ENCODE measurements around the gene REXO1.

The REXO1 gene

GRCh38 chr19:1860821-1861598 lies 12.7 kb upstream of the REXO1 start:
- peaks cover 20% of the 10 kb centered on the region for H3K4me1 ChIP-seq (ENCODE audit: insufficient read depth, low read length, poor library complexity, severe bottlenecking)
- H3K9me2 ChIP-seq (replicated peaks; ENCODE audit: low read depth, low read length): no peaks in the 10 kb centered on the region
- H3K27me3 ChIP-seq (ENCODE audit: insufficient read depth, low read length, poor library complexity, severe bottlenecking): no peaks in the 10 kb centered on the region
- H3K4me3 ChIP-seq (ENCODE audit: low read length, poor library complexity, severe bottlenecking): peak overlapping the region; percentile 95
- no peak overlapping the region for H2AFZ ChIP-seq (ENCODE audit: low read length)
- H3K4me2 ChIP-seq (ENCODE audit: low read depth, low read length, poor library complexity, severe bottlenecking): peak overlapping the region; percentile 81
- peaks cover 50% of the 10 kb centered on the region for H4K20me1 ChIP-seq (ENCODE audit: insufficient read depth, low read length, poor library complexity, severe bottlenecking)
- H3F3A ChIP-seq (ENCODE audit: low read depth): no peaks in the 10 kb centered on the region
- no peak for TF ChIP-seq CTCF (conservative IDR thresholded peaks at IDR 0.05; ENCODE audit: low read length)
- TF ChIP-seq EZH2phosphoT487 (IDR thresholded peaks at IDR 0.05; ENCODE audit: borderline replicate concordance): no peak
- H3K9ac ChIP-seq (ENCODE audit: low read depth, low read length, poor library complexity, severe bottlenecking): peak overlapping the region; percentile 76
- no peaks in the 10 kb centered on the region for H3K36me3 ChIP-seq (ENCODE audit: insufficient read depth, low read length)
- no peaks in the 10 kb centered on the region for H3K9me3 ChIP-seq (ENCODE audit: insufficient read depth, low read depth, low read length)
- peaks cover 73% of the 10 kb centered on the region for H3K79me2 ChIP-seq (ENCODE audit: insufficient read depth, low read length)

- H3K4me2 ChIP-seq (ENCODE audit: low read depth, low read length, poor library complexity, severe bottlenecking): peak overlapping the region; percentile 81
- H2AFZ ChIP-seq (ENCODE audit: low read length): no peak overlapping the region
- peak overlapping the region; percentile 95 for H3K4me3 ChIP-seq (ENCODE audit: low read length, poor library complexity, severe bottlenecking)
- peaks cover 73% of the 10 kb centered on the region for H3K79me2 ChIP-seq (ENCODE audit: insufficient read depth, low read length)
- peaks cover 24% of the 10 kb centered on the region for H3K4me1 ChIP-seq (ENCODE audit: insufficient read depth, low read length, poor library complexity, severe bottlenecking)
- H3F3A ChIP-seq (ENCODE audit: low read depth): no peaks in the 10 kb centered on the region
- H3K9me2 ChIP-seq (replicated peaks; ENCODE audit: low read depth, low read length): no peaks in the 10 kb centered on the region
- H4K20me1 ChIP-seq (ENCODE audit: insufficient read depth, low read length, poor library complexity, severe bottlenecking): peaks cover 56% of the 10 kb centered on the region
- no peaks in the 10 kb centered on the region for H3K36me3 ChIP-seq (ENCODE audit: insufficient read depth, low read length)
- peak overlapping the region; percentile 16 for H3K9ac ChIP-seq (ENCODE audit: low read depth, low read length, poor library complexity, severe bottlenecking)
- no peaks in the 10 kb centered on the region for H3K9me3 ChIP-seq (ENCODE audit: insufficient read depth, low read depth, low read length)
- no peaks in the 10 kb centered on the region for H3K27me3 ChIP-seq (ENCODE audit: insufficient read depth, low read length, poor library complexity, severe bottlenecking)
- TF ChIP-seq EZH2phosphoT487 (IDR thresholded peaks at IDR 0.05; ENCODE audit: borderline replicate concordance) (no peak), CTCF (conservative IDR thresholded peaks at IDR 0.05; ENCODE audit: low read length) (no peak)
Observed at GRCh38 chr19:1860042-1860775, 11.9 kb upstream of the REXO1 start.

GRCh38 chr19:1859331-1859781 lies 11.1 kb upstream of the REXO1 start:
- no peaks in the 10 kb centered on the region for H3K9me3 ChIP-seq (ENCODE audit: insufficient read depth, low read depth, low read length)
- peaks cover 78% of the 10 kb centered on the region for H3K79me2 ChIP-seq (ENCODE audit: insufficient read depth, low read length)
- peaks cover 30% of the 10 kb centered on the region for H3K4me1 ChIP-seq (ENCODE audit: insufficient read depth, low read length, poor library complexity, severe bottlenecking)
- H3K36me3 ChIP-seq (ENCODE audit: insufficient read depth, low read length): no peaks in the 10 kb centered on the region
- TF ChIP-seq EZH2phosphoT487 (IDR thresholded peaks at IDR 0.05; ENCODE audit: borderline replicate concordance): no peak
- no peak for TF ChIP-seq CTCF (conservative IDR thresholded peaks at IDR 0.05; ENCODE audit: low read length)
- no peak overlapping the region for H3K4me3 ChIP-seq (ENCODE audit: low read length, poor library complexity, severe bottlenecking)
- no peak overlapping the region for H2AFZ ChIP-seq (ENCODE audit: low read length)
- no peaks in the 10 kb centered on the region for H3K9me2 ChIP-seq (replicated peaks; ENCODE audit: low read depth, low read length)
- no peak overlapping the region for H3K9ac ChIP-seq (ENCODE audit: low read depth, low read length, poor library complexity, severe bottlenecking)
- H3K4me2 ChIP-seq (ENCODE audit: low read depth, low read length, poor library complexity, severe bottlenecking): peak overlapping the region; percentile 81
- H3F3A ChIP-seq (ENCODE audit: low read depth): no peaks in the 10 kb centered on the region
- H4K20me1 ChIP-seq (ENCODE audit: insufficient read depth, low read length, poor library complexity, severe bottlenecking): peaks cover 62% of the 10 kb centered on the region
- H3K27me3 ChIP-seq (ENCODE audit: insufficient read depth, low read length, poor library complexity, severe bottlenecking): no peaks in the 10 kb centered on the region
